Osteoblast (primary cell): ENCODE results near the gene POLD2. TPM values are rescaled to one million over a fixed set of nuclear protein-coding genes. Genes with fewer than 3 reads are reported as not detected.

Source experiments
- DNase-seq: peaks from one replicate; pipeline ENCODE4 v3.0.0; 2011; ENCODE audit warnings: low spot score, mixed read lengths; ENCODE audit not compliant: insufficient read length; ENCODE audit errors: missing footprints
- H2AFZ ChIP-seq: 2 replicates; pipeline ENCODE4 v1.6.0; 2011; ENCODE audit warnings: mild to moderate bottlenecking, low read length
- H3K27ac ChIP-seq: 2 replicates; pipeline ENCODE4 v1.5.1; 2011; ENCODE audit warnings: mild to moderate bottlenecking, low read depth, low read length, moderate library complexity
- H3K27me3 ChIP-seq: 2 replicates; pipeline ENCODE4 v1.6.0; 2012; ENCODE audit warnings: mild to moderate bottlenecking, control low read depth, inconsistent platforms, low read length, moderate library complexity; ENCODE audit not compliant: insufficient read depth
- H3K36me3 ChIP-seq: 2 replicates; pipeline ENCODE4 v1.5.1; 2011; ENCODE audit warnings: mild to moderate bottlenecking, low read length, control low read depth, moderate library complexity; ENCODE audit not compliant: insufficient read depth
- H3K4me1 ChIP-seq: 2 replicates; pipeline ENCODE4 v1.5.1; 2011; ENCODE audit warnings: mild to moderate bottlenecking, low read length, control low read depth, moderate library complexity; ENCODE audit not compliant: insufficient read depth
- H3K4me2 ChIP-seq: 2 replicates; pipeline ENCODE4 v1.6.0; 2011; ENCODE audit warnings: mild to moderate bottlenecking, low read length; ENCODE audit not compliant: insufficient read depth
- H3K4me3 ChIP-seq: fragments of 200-600 bp; sonication (generic); 3 replicates; pipeline ENCODE4 v1.5.1; 2012; ENCODE audit warnings: mild to moderate bottlenecking, low read length, inconsistent platforms; ENCODE audit not compliant: insufficient read depth
- H3K79me2 ChIP-seq: 2 replicates; pipeline ENCODE4 v1.6.0; 2012; ENCODE audit warnings: mild to moderate bottlenecking, low read length, control low read depth, inconsistent platforms; ENCODE audit not compliant: insufficient read depth
- H3K9me3 ChIP-seq: 2 replicates; pipeline ENCODE4 v1.5.1; 2011; ENCODE audit warnings: low read depth, low read length, control low read depth
- H4K20me1 ChIP-seq: 2 replicates; pipeline ENCODE4 v1.6.0; 2012; ENCODE audit warnings: mild to moderate bottlenecking, low read length, control low read depth; ENCODE audit not compliant: insufficient read depth
- CTCF ChIP-seq: IDR thresholded peaks from 2 replicates; pipeline ENCODE4 v1.5.1; 2011; ENCODE audit warnings: mild to moderate bottlenecking, low read depth, low read length, moderate library complexity; ENCODE audit errors: extremely low read depth
- total RNA-seq: library from RNA; depleted of rRNA; stranded (reverse); fragments of >200 nt; gene quantifications from 2 replicates; pipeline ENCODE4 v1.2.3, GENCODE V29; 2012

POLD2 gene
- total RNA-seq, 1 donor: 80.3 TPM

- Histone ChIP-seq H2AFZ (no peak overlapping the region), H3K9me3 (no peaks in the 10 kb centered on the region), H3K27ac (no peak overlapping the region), H3K79me2 (no peaks in the 10 kb centered on the region), H3K4me2 (no peak overlapping the region), H3K27me3 (peaks cover 8% of the 10 kb centered on the region), H3K4me3 (no peak overlapping the region), H4K20me1 (no peaks in the 10 kb centered on the region), H3K36me3 (no peaks in the 10 kb centered on the region), H3K4me1 (no peaks in the 10 kb centered on the region)
- no peak for TF ChIP-seq CTCF
- DNase-seq: peak; percentile 74
Observed at GRCh38 chr7:44150466-44150832, 27.1 kb upstream of the POLD2 start.

- Histone ChIP-seq H4K20me1 (no peaks in the 10 kb centered on the region), H3K27ac (no peak overlapping the region), H3K9me3 (no peaks in the 10 kb centered on the region), H3K79me2 (no peaks in the 10 kb centered on the region), H3K36me3 (no peaks in the 10 kb centered on the region), H3K4me2 (no peak overlapping the region), H3K4me1 (no peaks in the 10 kb centered on the region), H3K4me3 (no peak overlapping the region), H2AFZ (no peak overlapping the region), H3K27me3 (peaks cover 14% of the 10 kb centered on the region)
- TF ChIP-seq CTCF: no peak
- DNase-seq: peak; percentile 89
Observed at GRCh38 chr7:44149571-44150465, 26.5 kb upstream of the POLD2 start.

GRCh38 chr7:44148961-44149536 lies 25.7 kb upstream of the POLD2 start:
- Histone ChIP-seq H4K20me1 (no peaks in the 10 kb centered on the region), H3K27ac (no peak overlapping the region)
- no peak for TF ChIP-seq CTCF

GRCh38 chr7:44148166-44148565 lies 24.8 kb upstream of the POLD2 start:
- Histone ChIP-seq H3K27ac (no peak overlapping the region), H3K36me3 (no peaks in the 10 kb centered on the region)
- TF ChIP-seq CTCF: no peak

More at GRCh38 chr7:44148961-44149536, 25.7 kb upstream of the POLD2 start:
- DNase-seq: no peak
- no peak overlapping the region for H3K4me2 ChIP-seq
- no peaks in the 10 kb centered on the region for H3K4me1 ChIP-seq
- no peaks in the 10 kb centered on the region for H3K79me2 ChIP-seq
- no peak overlapping the region for H2AFZ ChIP-seq
- peaks cover 15% of the 10 kb centered on the region for H3K27me3 ChIP-seq
- H3K9me3 ChIP-seq: no peaks in the 10 kb centered on the region
- no peak overlapping the region for H3K4me3 ChIP-seq
- H3K36me3 ChIP-seq: no peaks in the 10 kb centered on the region

More at GRCh38 chr7:44148166-44148565, 24.8 kb upstream of the POLD2 start:
- H2AFZ ChIP-seq: no peak overlapping the region
- no peaks in the 10 kb centered on the region for H4K20me1 ChIP-seq
- no peak for DNase-seq
- no peaks in the 10 kb centered on the region for H3K9me3 ChIP-seq
- H3K79me2 ChIP-seq: no peaks in the 10 kb centered on the region
- H3K4me1 ChIP-seq: no peaks in the 10 kb centered on the region
- no peak overlapping the region for H3K4me3 ChIP-seq
- H3K27me3 ChIP-seq: peaks cover 15% of the 10 kb centered on the region
- no peak overlapping the region for H3K4me2 ChIP-seq
